HG03469 (cell line): ENCODE measurements around the gene OPN3.

Source experiments
- ATAC-seq: cut with Tn5 transposase; IDR thresholded peaks from one replicate; pipeline ENCODE4 v1.9.1; 2021; ENCODE audit warnings: mild to moderate bottlenecking, moderate library complexity, moderate number of reproducible peaks; ENCODE audit not compliant: unreplicated experiment

OPN3 gene

DNA sequence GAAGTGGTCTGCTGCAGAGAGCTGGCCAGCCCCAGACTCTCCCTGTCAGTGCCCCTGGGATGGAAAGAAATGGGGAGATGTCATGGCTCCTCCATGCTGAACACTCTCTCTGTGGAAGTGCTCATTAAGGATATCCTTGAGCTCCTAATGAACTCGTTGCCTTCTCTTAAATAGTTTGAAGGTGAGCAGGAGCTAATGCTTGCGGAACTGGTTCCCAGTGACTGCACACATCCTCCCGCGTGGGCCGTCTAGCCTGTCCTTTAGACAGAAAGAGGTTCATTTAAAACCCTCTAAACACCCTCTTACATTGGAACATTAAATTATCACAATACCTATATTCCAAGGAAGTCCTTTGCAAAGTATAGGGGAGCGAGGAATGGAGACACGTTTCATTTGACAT lies 6.0 kb upstream of the OPN3 start:
- no peak for ATAC-seq

DNA sequence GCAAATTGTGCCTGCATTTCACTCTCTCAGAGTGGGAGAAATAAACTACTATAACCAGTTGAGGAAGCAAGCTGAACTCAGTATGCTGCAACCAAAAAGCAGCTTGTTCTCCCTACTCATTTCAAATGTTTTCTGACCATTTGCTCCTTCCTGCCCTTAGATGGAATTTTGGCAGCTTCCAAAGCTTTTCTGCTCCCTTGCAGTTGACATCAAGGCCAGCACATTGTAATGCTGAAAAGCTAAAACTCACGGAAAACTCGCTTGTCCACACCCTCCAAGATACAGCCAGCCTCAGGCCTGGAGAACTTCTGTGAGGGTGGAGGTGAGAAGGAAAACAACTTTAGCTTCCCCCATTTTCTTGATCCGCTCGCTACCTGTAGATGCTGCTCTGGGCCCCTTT lies 5.0 kb upstream of the OPN3 start:
- no peak for ATAC-seq

DNA sequence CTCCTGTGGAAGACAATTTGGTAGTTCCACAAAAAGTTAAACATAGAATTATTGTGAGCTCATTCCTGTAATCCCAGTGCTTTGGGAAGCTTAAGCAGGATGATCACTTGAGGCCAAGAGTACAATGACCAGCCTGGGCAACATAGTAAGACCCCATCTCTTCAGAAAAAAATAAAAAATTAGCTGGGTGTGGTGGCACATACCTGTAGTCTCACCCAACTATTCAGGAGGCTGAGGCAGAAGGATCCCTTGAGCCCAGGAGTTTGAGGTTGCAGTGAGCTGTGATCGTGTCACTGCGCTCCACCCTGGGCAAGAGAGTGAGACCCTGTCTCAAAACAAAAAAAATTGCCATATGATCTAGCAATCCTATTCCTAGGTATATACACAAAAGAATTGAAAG lies 4.1 kb upstream of the OPN3 start:
- ATAC-seq = no peak

DNA sequence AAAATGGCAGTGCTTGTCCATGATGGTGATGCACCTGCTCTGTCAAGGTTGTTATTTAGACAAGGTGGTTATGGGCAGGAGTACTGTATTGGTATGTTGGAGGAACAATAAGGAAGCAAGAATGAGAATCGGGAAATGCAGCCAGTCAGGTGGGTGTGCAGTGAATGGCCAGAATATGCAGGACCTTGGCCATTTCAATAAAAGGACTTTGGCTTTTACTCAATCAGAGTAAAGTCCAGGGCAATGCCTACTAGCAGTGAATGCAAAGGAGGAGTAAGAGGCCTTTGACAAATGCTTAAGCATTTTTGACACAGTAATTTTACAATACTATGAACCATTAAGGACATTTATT lies 2.4 kb upstream of the OPN3 start:
- ATAC-seq = no peak

GRCh38 chr1:241641773-241642592 lies 1.8 kb upstream of the OPN3 start:
- ATAC-seq = no peak

- ATAC-seq = no peak
Measured at GRCh38 chr1:241640867-241641622, 876 bp upstream of the OPN3 start.

DNA sequence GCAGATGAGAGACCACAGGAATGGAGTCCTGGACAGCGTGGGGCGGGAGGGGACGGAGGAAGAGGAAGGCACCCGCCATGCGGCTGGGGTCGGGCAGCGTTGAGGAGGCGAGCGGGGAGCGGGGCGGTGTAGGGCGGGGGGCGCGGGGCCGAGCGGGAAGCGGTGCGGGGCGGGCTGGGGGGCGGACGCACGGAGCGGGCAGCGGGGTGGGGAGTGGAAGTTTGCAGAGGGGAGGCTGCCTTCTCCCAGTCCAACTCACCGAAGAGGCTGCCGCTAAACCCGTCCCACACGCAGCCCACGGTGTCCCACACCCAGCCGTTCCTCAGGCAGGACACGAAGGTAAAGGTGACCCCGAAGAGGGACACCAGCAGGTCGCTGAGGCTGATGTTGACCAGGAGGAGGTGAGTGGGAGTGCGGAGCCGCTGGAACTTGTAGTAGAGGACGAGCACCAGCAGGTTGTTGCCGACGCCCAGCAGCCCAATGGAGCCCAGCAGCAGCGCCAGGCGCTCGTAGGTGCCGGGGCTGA lies 483 bp downstream of the OPN3 start:
- ATAC-seq = peak; percentile 23

- no peak for ATAC-seq
Measured at GRCh38 chr1:241638909-241639622, 1.1 kb downstream of the OPN3 start.

- no peak for ATAC-seq
Measured at GRCh38 chr1:241638099-241638682, 2.0 kb downstream of the OPN3 start.

- no peak for ATAC-seq
Measured at GRCh38 chr1:241637604-241638003, 2.6 kb downstream of the OPN3 start.

GRCh38 chr1:241637046-241637590 lies 3.1 kb downstream of the OPN3 start:
- no peak for ATAC-seq

DNA sequence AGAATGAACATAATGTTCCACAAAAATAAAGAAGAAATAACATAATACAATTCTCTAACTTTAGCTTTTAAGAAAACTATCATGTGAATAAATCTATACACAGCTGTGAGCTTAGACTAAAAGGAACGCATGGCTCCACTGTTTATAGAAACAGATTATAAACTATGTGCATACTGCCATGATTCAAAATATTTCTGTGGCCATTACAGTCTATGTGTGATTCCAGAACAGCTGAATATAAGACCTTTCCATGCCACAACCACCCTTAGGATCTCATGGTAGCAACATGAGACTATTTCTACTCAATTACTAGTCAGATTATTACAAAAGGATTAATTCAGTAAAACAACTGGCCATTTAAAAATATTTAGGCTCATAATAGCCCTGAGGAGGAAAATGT lies 3.9 kb downstream of the OPN3 start:
- ATAC-seq = no peak

DNA sequence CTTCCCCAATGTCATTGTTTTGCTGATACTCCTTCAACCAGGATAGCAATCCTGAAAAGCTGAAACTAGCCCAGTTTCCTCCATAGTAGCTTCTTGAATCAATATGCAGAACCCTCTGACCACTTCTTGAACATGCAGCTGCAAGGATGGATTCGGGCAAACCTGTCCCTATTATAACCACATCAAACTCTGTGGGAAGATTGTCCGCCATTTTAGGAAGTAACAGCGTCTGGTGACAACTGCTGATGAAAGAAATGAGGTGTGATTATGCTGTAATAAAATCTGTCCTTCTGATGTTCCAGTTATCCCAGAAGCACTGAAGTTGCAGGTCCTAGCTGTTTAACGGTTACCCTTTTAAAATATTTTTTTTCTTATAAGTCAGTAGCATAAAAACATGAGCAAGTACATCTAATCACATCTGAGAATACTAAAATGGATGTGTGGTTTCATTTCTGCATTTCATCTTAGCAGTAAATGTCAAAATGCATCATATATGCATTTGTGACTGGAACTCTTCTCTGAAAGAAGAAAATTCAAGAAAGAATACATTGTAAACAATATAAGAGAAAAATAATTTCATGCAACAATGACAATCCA lies 4.5 kb downstream of the OPN3 start:
- no peak for ATAC-seq

GRCh38 chr1:241632987-241633386 lies 7.2 kb downstream of the OPN3 start:
- no peak for ATAC-seq

- no peak for ATAC-seq
Measured at GRCh38 chr1:241631674-241632073, 8.5 kb downstream of the OPN3 start.

- ATAC-seq = no peak
Measured at GRCh38 chr1:241630899-241631298, 9.3 kb downstream of the OPN3 start.

GRCh38 chr1:241630476-241630875 lies 9.7 kb downstream of the OPN3 start:
- ATAC-seq = no peak

DNA sequence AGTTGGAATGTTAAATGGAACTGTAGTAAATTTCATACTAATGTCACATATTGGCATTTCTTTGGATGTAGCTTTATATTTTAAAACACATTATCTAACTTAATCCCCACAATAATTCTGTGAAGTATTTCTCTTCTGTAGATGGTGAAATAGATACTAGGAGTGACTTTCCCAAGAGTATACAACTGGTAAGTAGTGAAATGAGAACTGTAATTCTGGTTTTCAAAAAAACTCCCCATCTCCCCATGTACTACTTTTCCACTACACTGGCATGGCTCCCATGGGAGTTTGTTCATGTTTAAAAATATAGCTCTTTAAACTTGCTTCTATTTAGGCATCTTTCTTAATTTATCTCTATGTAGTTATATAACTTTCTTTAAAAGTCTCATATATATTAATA lies 10.2 kb downstream of the OPN3 start:
- no peak for ATAC-seq

DNA sequence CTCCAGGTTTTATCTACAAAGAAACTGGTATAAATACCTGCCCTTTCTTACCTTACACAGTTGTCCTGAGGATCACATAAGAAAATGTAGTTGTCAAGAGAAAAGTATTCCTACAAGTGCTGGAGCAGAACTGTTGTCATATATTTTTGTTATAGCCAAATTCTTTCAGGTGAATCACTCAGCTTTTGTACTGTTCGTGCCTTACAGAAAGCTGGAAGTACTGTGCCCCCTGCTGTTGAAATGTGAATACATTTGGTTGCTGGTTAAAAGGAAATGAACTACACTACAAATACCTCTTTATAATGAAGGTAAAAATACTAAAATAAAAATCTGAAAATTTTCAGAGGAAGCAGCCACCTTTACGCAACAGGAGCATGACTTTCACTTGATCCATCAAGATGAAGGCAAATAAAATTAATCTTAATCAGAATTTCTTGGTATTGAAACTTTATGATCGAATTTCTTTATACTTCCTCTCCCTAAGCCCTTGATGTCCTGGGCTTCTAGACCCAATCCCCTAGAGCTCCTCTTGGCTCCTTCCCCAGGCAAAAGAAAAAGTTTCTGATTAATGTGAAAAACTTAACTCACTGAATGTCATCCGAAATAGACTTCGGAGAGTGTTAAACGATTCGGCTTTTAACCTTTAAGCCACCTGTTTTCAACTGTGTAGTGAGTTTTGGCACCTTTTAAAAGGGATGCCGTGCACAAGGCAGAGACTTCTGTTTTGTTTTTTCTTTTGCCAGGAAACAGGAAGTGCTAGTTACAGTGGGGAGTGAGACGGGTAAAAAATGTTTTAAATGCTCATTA lies 12.5 kb downstream of the OPN3 start:
- peak; percentile 51 for ATAC-seq

GRCh38 chr1:241624935-241625334 lies 15.2 kb downstream of the OPN3 start:
- no peak for ATAC-seq
